GM19397 (cell line): ENCODE measurements around the gene SNX8.
A peak's percentile ranks its signal among the peaks of the same experiment; 100 is the strongest.

Source experiments
- ATAC-seq: cut with Tn5 transposase; IDR thresholded peaks from one replicate; pipeline ENCODE4 v1.9.1; 2021; ENCODE audit warnings: mild to moderate bottlenecking, moderate library complexity; ENCODE audit not compliant: unreplicated experiment

SNX8 gene

GRCh38 chr7:2247141-2247995, 66.9 kb downstream of the SNX8 start:
- no peak for ATAC-seq

GRCh38 chr7:2245883-2246675, 68.2 kb downstream of the SNX8 start:
- no peak for ATAC-seq

- no peak for ATAC-seq
Observed at GRCh38 chr7:2244404-2244995, 69.7 kb downstream of the SNX8 start.

GRCh38 chr7:2243458-2243857, 70.8 kb downstream of the SNX8 start:
- ATAC-seq, result no peak

GRCh38 chr7:2242541-2243429, 71.5 kb downstream of the SNX8 start:
- ATAC-seq, result no peak

GRCh38 chr7:2241580-2242540, 72.4 kb downstream of the SNX8 start, which contains the start of the genes MRM2 and NUDT1:
MRM2 (minus strand) TSS chr7:2242205; CDS start chr7:2242169, 36 bp downstream.
NUDT1 (plus strand) TSS chr7:2242226; CDS start chr7:2244575, 2,349 bp downstream.
- ATAC-seq, result peak; percentile 69

- ATAC-seq, result no peak
Observed at GRCh38 chr7:2239242-2239641, 75.0 kb downstream of the SNX8 start.

GRCh38 chr7:2237109-2237602, 77.1 kb downstream of the SNX8 start:
- peak; percentile 46 for ATAC-seq

- ATAC-seq, result no peak
Observed at GRCh38 chr7:2233926-2234325, 80.3 kb downstream of the SNX8 start.

- ATAC-seq, result peak; percentile 69
Observed at GRCh38 chr7:2232766-2233520, 81.3 kb downstream of the SNX8 start, which contains the start of gene MAD1L1. MAD1L1 (minus strand) TSS chr7:2232945; CDS start chr7:2230133, 2,812 bp downstream.

GRCh38 chr7:2231992-2232765, 82.1 kb downstream of the SNX8 start:
- peak; percentile 30 for ATAC-seq

- ATAC-seq, result no peak
Observed at GRCh38 chr7:2230882-2231281, 83.4 kb downstream of the SNX8 start.

GRCh38 chr7:2230226-2230625, 84.0 kb downstream of the SNX8 start:
- no peak for ATAC-seq

GRCh38 chr7:2229467-2229866, 84.8 kb downstream of the SNX8 start:
- no peak for ATAC-seq

GRCh38 chr7:2228921-2229320, 85.3 kb downstream of the SNX8 start:
- no peak for ATAC-seq

GRCh38 chr7:2227699-2228098, 86.5 kb downstream of the SNX8 start:
- no peak for ATAC-seq

GRCh38 chr7:2225830-2226229, 88.4 kb downstream of the SNX8 start:
- ATAC-seq, result no peak
